Stomach (tissue), 4 donors: ENCODE data around the gene AKAP5.

Source experiments
- POLR2A ChIP-seq, 4 donors: fragments of 450-650 bp; IDR thresholded peaks; one replicate each; pipeline ENCODE4 v1.6.1; 2016; ENCODE audit warnings: antibody characterized with exemption in 4 of 4, control low read depth in 2 of 4, mild to moderate bottlenecking in 1 of 4, moderate library complexity in 1 of 4
- TF ChIP-seq, protein P1 (sequence below), 7 experiments: fragments of 450-650 bp in 4 of 7; fragments of 200-600 bp in 3 of 7; sonication (generic) in 3 of 7; IDR thresholded peaks; one replicate each; pipeline ENCODE4 v1.5.1; 2016 to 2019; ENCODE audit warnings: antibody characterized with exemption in 7 of 7, control low read depth in 2 of 7, mild to moderate bottlenecking in 1 of 7

DNA sequence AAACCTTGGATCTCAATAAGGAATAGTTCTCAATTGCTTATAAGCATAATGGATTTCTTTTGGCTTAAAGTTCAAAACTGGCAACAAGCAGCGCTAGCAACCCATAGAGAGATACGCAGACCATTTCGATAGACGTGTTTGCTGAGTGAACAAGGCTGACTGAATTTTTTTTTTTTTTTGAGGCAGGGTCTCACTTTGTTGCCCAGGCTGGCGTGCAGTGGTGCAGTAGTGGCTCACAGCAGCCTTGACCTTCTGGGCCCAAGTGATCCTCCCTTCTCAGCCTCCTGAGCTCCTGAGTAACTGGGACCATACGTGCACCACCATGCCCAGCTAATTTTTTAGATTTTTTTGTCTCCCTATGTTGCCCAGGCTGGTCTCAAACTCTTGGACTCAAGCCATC lies 1.4 kb upstream of the AKAP5 start:
- TF ChIP-seq, protein P1, sequence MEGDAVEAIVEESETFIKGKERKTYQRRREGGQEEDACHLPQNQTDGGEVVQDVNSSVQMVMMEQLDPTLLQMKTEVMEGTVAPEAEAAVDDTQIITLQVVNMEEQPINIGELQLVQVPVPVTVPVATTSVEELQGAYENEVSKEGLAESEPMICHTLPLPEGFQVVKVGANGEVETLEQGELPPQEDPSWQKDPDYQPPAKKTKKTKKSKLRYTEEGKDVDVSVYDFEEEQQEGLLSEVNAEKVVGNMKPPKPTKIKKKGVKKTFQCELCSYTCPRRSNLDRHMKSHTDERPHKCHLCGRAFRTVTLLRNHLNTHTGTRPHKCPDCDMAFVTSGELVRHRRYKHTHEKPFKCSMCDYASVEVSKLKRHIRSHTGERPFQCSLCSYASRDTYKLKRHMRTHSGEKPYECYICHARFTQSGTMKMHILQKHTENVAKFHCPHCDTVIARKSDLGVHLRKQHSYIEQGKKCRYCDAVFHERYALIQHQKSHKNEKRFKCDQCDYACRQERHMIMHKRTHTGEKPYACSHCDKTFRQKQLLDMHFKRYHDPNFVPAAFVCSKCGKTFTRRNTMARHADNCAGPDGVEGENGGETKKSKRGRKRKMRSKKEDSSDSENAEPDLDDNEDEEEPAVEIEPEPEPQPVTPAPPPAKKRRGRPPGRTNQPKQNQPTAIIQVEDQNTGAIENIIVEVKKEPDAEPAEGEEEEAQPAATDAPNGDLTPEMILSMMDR (IDR thresholded peaks at IDR 0.05): no peak
- TF ChIP-seq POLR2A (IDR thresholded peaks at IDR 0.05): no peak
